Neural progenitor cell (in vitro differentiated cells): ENCODE measurements around the gene PPP1CC. TPM values are rescaled to one million over a fixed set of nuclear protein-coding genes. Genes with fewer than 3 reads are reported as not detected.
"Not testable (repeated sequence)": the region's sequence is repeated elsewhere in the genome, so short reads cannot be mapped to it uniquely, and the experiment has no call there.

Experiments used
- DNase-seq: peaks from one replicate; pipeline ENCODE4 v3.0.0-alpha.2; 2016; ENCODE audit warnings: low spot score
- H2AFZ ChIP-seq: fragments of 200-600 bp; sonication (generic); replicated peaks from 2 replicates; pipeline ENCODE4 v1.6.1; 2016; ENCODE audit warnings: antibody characterized with exemption
- H3F3A ChIP-seq: fragments of 200-600 bp; sonication (generic); 2 replicates; pipeline ENCODE4 v1.6.1; 2016; ENCODE audit warnings: antibody characterized with exemption, low read depth
- H3K27ac ChIP-seq: fragments of 200-600 bp; sonication (generic); 2 replicates; pipeline ENCODE4 v1.5.1; 2016; ENCODE audit warnings: mild to moderate bottlenecking
- H3K27me3 ChIP-seq: fragments of 200-600 bp; sonication (generic); 2 replicates; pipeline ENCODE4 v1.6.1; 2016; ENCODE audit warnings: mild to moderate bottlenecking, moderate library complexity
- H3K36me3 ChIP-seq: fragments of 200-600 bp; sonication (generic); 2 replicates; pipeline ENCODE4 v1.5.1; 2016
- H3K4me1 ChIP-seq: fragments of 200-600 bp; sonication (generic); 2 replicates; pipeline ENCODE4 v1.6.1; 2016; ENCODE audit warnings: mixed run types
- H3K4me2 ChIP-seq: fragments of 200-600 bp; sonication (generic); 2 replicates; pipeline ENCODE4 v1.6.1; 2016
- H3K4me3 ChIP-seq: fragments of 200-600 bp; sonication (generic); 2 replicates; pipeline ENCODE4 v1.5.1; 2016
- H3K79me2 ChIP-seq: fragments of 200-600 bp; sonication (generic); 2 replicates; pipeline ENCODE4 v1.6.1; 2016; ENCODE audit warnings: low read depth
- H3K9ac ChIP-seq: fragments of 200-600 bp; sonication (generic); 2 replicates; pipeline ENCODE4 v1.6.1; 2016
- H3K9me3 ChIP-seq: fragments of 200-600 bp; sonication (generic); 2 replicates; pipeline ENCODE4 v1.5.1; 2016; ENCODE audit warnings: low read depth
- H4K20me1 ChIP-seq: fragments of 200-600 bp; sonication (generic); 2 replicates; pipeline ENCODE4 v1.6.1; 2016; ENCODE audit warnings: low read depth
- H3K27ac Mint-ChIP-seq: 3 replicates; pipeline ENCODE4 v1.8.0; 2021; ENCODE audit warnings: mixed read lengths
- H3K27me3 Mint-ChIP-seq: 2 replicates; pipeline ENCODE4 v1.8.0; 2022; ENCODE audit warnings: low read depth, mild to moderate bottlenecking, inconsistent platforms, moderate library complexity, mixed read lengths; ENCODE audit not compliant: insufficient read depth
- H3K36me3 Mint-ChIP-seq: 3 replicates; pipeline ENCODE4 v1.8.0; 2021; ENCODE audit warnings: mixed read lengths
- H3K4me1 Mint-ChIP-seq: 3 replicates; pipeline ENCODE4 v1.8.0; 2021; ENCODE audit warnings: mixed read lengths
- H3K4me3 Mint-ChIP-seq: 3 replicates; pipeline ENCODE4 v1.8.0; 2021; ENCODE audit warnings: mild to moderate bottlenecking, moderate library complexity, mixed read lengths
- H3K9me3 Mint-ChIP-seq: 3 replicates; pipeline ENCODE4 v1.8.0; 2020; ENCODE audit warnings: mixed read lengths
- EZH2 ChIP-seq: fragments of 200-600 bp; sonication (generic); IDR thresholded peaks from 2 replicates; pipeline ENCODE4 v1.6.1; 2017; ENCODE audit warnings: antibody characterized with exemption, mild to moderate bottlenecking, moderate library complexity
- EZH2phosphoT487 ChIP-seq: fragments of 200-600 bp; sonication (generic); IDR thresholded peaks from 2 replicates; pipeline ENCODE4 v1.6.1; 2017; ENCODE audit warnings: antibody characterized with exemption
- total RNA-seq: library from RNA; depleted of rRNA; stranded (reverse); fragments of >200 nt; gene quantifications from 2 replicates; pipeline ENCODE4 v1.2.3, GENCODE V29; 2015; ENCODE audit warnings: low replicate concordance
- TF ChIP-seq, protein P1 (sequence below): fragments of 200-600 bp; sonication (generic); IDR thresholded peaks from 2 replicates; pipeline ENCODE4 v1.5.1; 2017; ENCODE audit warnings: antibody characterized with exemption, mild to moderate bottlenecking

The PPP1CC gene
- total RNA-seq, 1 donor from 2014 or later: 629 TPM

DNA sequence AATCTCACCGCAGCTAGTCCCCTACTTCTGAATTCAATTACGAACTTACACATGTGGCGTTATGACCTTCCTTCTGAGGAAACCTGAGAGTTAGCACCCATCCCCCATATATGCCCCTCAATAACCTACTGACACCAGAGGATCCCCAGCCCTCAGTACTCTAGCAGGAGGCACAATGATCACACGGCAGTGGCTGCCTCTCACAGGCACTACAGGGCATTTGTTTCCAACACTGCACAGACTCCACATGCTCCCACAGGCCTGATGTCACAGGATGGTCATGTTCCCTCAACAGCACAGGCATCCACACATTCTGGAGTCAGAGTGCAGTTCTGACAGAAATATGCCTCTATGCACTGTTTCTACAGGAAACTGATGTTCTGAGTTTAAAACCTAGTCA lies 17.4 kb downstream of the PPP1CC start:
- Histone ChIP-seq H3K4me2 (no peak overlapping the region), H3K27me3 (no peaks in the 10 kb centered on the region), H3K79me2 (peaks cover 68% of the 10 kb centered on the region), H3K27ac (no peak overlapping the region), H3F3A (peaks cover 18% of the 10 kb centered on the region), H3K4me1 (no peaks in the 10 kb centered on the region), H3K4me3 (no peak overlapping the region), H2AFZ (no peak overlapping the region), H3K9me3 (no peaks in the 10 kb centered on the region), H4K20me1 (peaks cover 77% of the 10 kb centered on the region), H3K9ac (no peak overlapping the region), H3K36me3 (peaks cover 29% of the 10 kb centered on the region)
- Mint-ChIP-seq H3K4me3 (no peak overlapping the region), H3K27me3 (no peaks in the 10 kb centered on the region), H3K36me3 (peaks cover 57% of the 10 kb centered on the region), H3K4me1 (peaks cover 2% of the 10 kb centered on the region), H3K9me3 (no peaks in the 10 kb centered on the region), H3K27ac (no peak overlapping the region)
- no peak for TF ChIP-seq EZH2phosphoT487
- TF ChIP-seq, protein P1, sequence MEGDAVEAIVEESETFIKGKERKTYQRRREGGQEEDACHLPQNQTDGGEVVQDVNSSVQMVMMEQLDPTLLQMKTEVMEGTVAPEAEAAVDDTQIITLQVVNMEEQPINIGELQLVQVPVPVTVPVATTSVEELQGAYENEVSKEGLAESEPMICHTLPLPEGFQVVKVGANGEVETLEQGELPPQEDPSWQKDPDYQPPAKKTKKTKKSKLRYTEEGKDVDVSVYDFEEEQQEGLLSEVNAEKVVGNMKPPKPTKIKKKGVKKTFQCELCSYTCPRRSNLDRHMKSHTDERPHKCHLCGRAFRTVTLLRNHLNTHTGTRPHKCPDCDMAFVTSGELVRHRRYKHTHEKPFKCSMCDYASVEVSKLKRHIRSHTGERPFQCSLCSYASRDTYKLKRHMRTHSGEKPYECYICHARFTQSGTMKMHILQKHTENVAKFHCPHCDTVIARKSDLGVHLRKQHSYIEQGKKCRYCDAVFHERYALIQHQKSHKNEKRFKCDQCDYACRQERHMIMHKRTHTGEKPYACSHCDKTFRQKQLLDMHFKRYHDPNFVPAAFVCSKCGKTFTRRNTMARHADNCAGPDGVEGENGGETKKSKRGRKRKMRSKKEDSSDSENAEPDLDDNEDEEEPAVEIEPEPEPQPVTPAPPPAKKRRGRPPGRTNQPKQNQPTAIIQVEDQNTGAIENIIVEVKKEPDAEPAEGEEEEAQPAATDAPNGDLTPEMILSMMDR: no peak
- TF ChIP-seq EZH2: no peak
- no peak for DNase-seq

DNA sequence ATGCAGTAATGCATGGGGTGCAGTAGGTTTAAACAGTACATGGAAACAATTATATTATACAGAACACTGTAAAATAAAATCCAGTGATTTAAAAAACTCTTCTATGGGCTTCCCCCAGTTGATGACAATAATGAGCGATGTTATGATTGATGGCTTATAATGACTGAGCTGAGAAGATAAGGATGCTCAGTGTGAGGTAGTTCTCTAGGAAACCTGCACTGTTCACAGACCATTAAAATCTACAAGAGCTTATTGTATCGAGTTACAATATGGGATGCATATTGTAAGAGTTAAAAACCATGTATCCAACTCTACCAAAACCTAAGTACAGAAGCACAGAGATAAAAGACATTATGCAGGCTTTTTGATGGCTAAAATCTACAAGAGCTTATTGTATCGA lies 19.8 kb downstream of the PPP1CC start:
- H2AFZ ChIP-seq, H3K9me3 ChIP-seq, H3K4me3 Mint-ChIP-seq, H3K27ac ChIP-seq, H3K27ac Mint-ChIP-seq, H3K27me3 Mint-ChIP-seq, H3K9ac ChIP-seq, DNase-seq, H3K4me1 Mint-ChIP-seq, H3K4me1 ChIP-seq, H3K4me3 ChIP-seq, H3K9me3 Mint-ChIP-seq, H3K4me2 ChIP-seq, H3K27me3 ChIP-seq: not testable (repeated sequence)
- peaks cover 63% of the 10 kb centered on the region for H4K20me1 ChIP-seq
- peaks cover 45% of the 10 kb centered on the region for H3K79me2 ChIP-seq
- H3K36me3 ChIP-seq: peaks cover 35% of the 10 kb centered on the region
- H3K36me3 Mint-ChIP-seq: peaks cover 66% of the 10 kb centered on the region
- peaks cover 28% of the 10 kb centered on the region for H3F3A ChIP-seq

DNA sequence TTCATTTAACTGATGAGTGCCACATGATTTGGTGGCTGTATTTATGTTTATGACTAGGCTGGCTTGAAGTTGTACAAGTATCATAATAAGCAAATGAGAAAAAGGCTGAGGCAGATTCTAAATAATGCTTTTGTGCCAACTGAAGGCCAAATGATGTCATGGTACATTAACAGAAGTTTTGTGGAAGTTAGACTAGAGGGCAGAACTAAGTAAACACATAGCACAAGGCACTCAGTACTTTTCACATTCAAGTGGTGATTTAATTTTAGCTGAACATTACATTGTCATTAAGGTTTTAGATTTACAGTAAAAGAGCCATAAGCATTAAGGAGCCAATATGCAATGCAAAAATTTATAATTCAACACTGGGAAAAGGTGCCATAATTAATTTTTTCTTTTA lies 21.1 kb downstream of the PPP1CC start:
- peaks cover 64% of the 10 kb centered on the region for H3K36me3 Mint-ChIP-seq
- TF ChIP-seq, protein P1: no peak
- TF ChIP-seq EZH2: no peak
- TF ChIP-seq EZH2phosphoT487: no peak
- no peaks in the 10 kb centered on the region for H3K4me1 ChIP-seq
- H3K9me3 Mint-ChIP-seq: no peaks in the 10 kb centered on the region
- no peaks in the 10 kb centered on the region for H3K27me3 ChIP-seq
- no peak overlapping the region for H3K4me3 Mint-ChIP-seq
- no peak overlapping the region for H3K4me3 ChIP-seq
- no peak overlapping the region for H3K9ac ChIP-seq
- H3F3A ChIP-seq: peaks cover 28% of the 10 kb centered on the region
- no peak overlapping the region for H3K4me2 ChIP-seq
- no peaks in the 10 kb centered on the region for H3K27me3 Mint-ChIP-seq
- H3K36me3 ChIP-seq: peaks cover 35% of the 10 kb centered on the region
- no peak overlapping the region for H3K27ac ChIP-seq
- H4K20me1 ChIP-seq: peaks cover 50% of the 10 kb centered on the region
- no peaks in the 10 kb centered on the region for H3K9me3 ChIP-seq
- no peak for DNase-seq
- H3K79me2 ChIP-seq: peaks cover 32% of the 10 kb centered on the region
- no peak overlapping the region for H2AFZ ChIP-seq
- no peaks in the 10 kb centered on the region for H3K4me1 Mint-ChIP-seq
- no peak overlapping the region for H3K27ac Mint-ChIP-seq

DNA sequence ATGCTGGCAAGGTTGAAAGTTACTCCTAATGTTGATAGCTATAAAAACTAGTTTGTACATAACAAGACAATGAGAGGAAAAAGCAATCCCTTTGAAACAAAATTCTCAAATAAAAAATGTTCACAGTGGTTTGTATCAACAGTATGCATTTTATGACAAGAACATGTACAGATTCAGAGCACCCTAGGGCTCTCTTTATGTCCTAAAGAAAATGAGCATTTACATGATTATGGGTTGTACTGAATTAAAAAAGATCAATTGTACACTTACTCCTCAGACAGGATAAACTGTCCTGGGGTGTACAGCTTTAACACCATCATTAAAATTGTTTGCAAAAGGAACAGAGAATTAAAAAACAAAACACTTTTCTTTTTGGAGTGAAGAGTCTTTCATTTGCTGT lies 22.2 kb downstream of the PPP1CC start:
- H3K27me3 ChIP-seq: no peaks in the 10 kb centered on the region
- H3K79me2 ChIP-seq: peaks cover 22% of the 10 kb centered on the region
- H3K27me3 Mint-ChIP-seq: no peaks in the 10 kb centered on the region
- no peak overlapping the region for H2AFZ ChIP-seq
- no peaks in the 10 kb centered on the region for H3K4me1 Mint-ChIP-seq
- no peak for TF ChIP-seq EZH2phosphoT487
- TF ChIP-seq, protein P1: no peak
- TF ChIP-seq EZH2: no peak
- no peak overlapping the region for H3K27ac Mint-ChIP-seq
- no peak overlapping the region for H3K4me3 ChIP-seq
- H3F3A ChIP-seq: peaks cover 28% of the 10 kb centered on the region
- H3K9me3 ChIP-seq: no peaks in the 10 kb centered on the region
- H3K36me3 Mint-ChIP-seq: peaks cover 58% of the 10 kb centered on the region
- no peak overlapping the region for H3K9ac ChIP-seq
- H4K20me1 ChIP-seq: peaks cover 40% of the 10 kb centered on the region
- no peak for DNase-seq
- H3K36me3 ChIP-seq: peaks cover 35% of the 10 kb centered on the region
- H3K4me1 ChIP-seq: no peaks in the 10 kb centered on the region
- no peaks in the 10 kb centered on the region for H3K9me3 Mint-ChIP-seq
- H3K4me2 ChIP-seq: no peak overlapping the region
- no peak overlapping the region for H3K4me3 Mint-ChIP-seq
- no peak overlapping the region for H3K27ac ChIP-seq
